Measurements from ENCODE around the gene ZNF764.

The ZNF764 gene

GRCh38 chr16:30554557-30555314 lies 3.4 kb downstream of the ZNF764 start:
- Histone ChIP-seq H4K20me1 (ENCODE audit: insufficient read depth, low read length, poor library complexity, severe bottlenecking) (no peaks in the 10 kb centered on the region), H2AFZ (ENCODE audit: low read length) (no peak overlapping the region), H3K79me2 (ENCODE audit: insufficient read depth, low read length) (peaks cover 56% of the 10 kb centered on the region), H3K4me3 (ENCODE audit: low read length, poor library complexity, severe bottlenecking) (no peak overlapping the region), H3K4me2 (ENCODE audit: low read depth, low read length, poor library complexity, severe bottlenecking) (no peak overlapping the region), H3F3A (ENCODE audit: low read depth) (no peaks in the 10 kb centered on the region), H3K27me3 (ENCODE audit: insufficient read depth, low read length, poor library complexity, severe bottlenecking) (no peaks in the 10 kb centered on the region), H3K4me1 (ENCODE audit: insufficient read depth, low read length, poor library complexity, severe bottlenecking) (peaks cover 31% of the 10 kb centered on the region), H3K9ac (ENCODE audit: low read depth, low read length, poor library complexity, severe bottlenecking) (no peak overlapping the region), H3K9me2 (replicated peaks; ENCODE audit: low read depth, low read length) (no peaks in the 10 kb centered on the region), H3K9me3 (ENCODE audit: insufficient read depth, low read depth, low read length) (no peaks in the 10 kb centered on the region), H3K36me3 (ENCODE audit: insufficient read depth, low read length) (no peaks in the 10 kb centered on the region)
- no peak for TF ChIP-seq CTCF (conservative IDR thresholded peaks at IDR 0.05; ENCODE audit: low read length)
- TF ChIP-seq EZH2phosphoT487 (IDR thresholded peaks at IDR 0.05; ENCODE audit: borderline replicate concordance), result no peak

- H3K4me3 ChIP-seq (ENCODE audit: low read length, poor library complexity, severe bottlenecking), result no peak overlapping the region
- H3F3A ChIP-seq (ENCODE audit: low read depth), result no peaks in the 10 kb centered on the region
- TF ChIP-seq EZH2phosphoT487 (IDR thresholded peaks at IDR 0.05; ENCODE audit: borderline replicate concordance) (no peak), CTCF (conservative IDR thresholded peaks at IDR 0.05; ENCODE audit: low read length) (no peak)
- peak overlapping the region; percentile 9 for H3K9ac ChIP-seq (ENCODE audit: low read depth, low read length, poor library complexity, severe bottlenecking)
- no peaks in the 10 kb centered on the region for H3K9me3 ChIP-seq (ENCODE audit: insufficient read depth, low read depth, low read length)
- H3K4me2 ChIP-seq (ENCODE audit: low read depth, low read length, poor library complexity, severe bottlenecking), result no peak overlapping the region
- H4K20me1 ChIP-seq (ENCODE audit: insufficient read depth, low read length, poor library complexity, severe bottlenecking), result no peaks in the 10 kb centered on the region
- H2AFZ ChIP-seq (ENCODE audit: low read length), result no peak overlapping the region
- no peaks in the 10 kb centered on the region for H3K27me3 ChIP-seq (ENCODE audit: insufficient read depth, low read length, poor library complexity, severe bottlenecking)
- no peaks in the 10 kb centered on the region for H3K36me3 ChIP-seq (ENCODE audit: insufficient read depth, low read length)
- H3K9me2 ChIP-seq (replicated peaks; ENCODE audit: low read depth, low read length), result no peaks in the 10 kb centered on the region
- H3K4me1 ChIP-seq (ENCODE audit: insufficient read depth, low read length, poor library complexity, severe bottlenecking), result peaks cover 26% of the 10 kb centered on the region
- H3K79me2 ChIP-seq (ENCODE audit: insufficient read depth, low read length), result peaks cover 56% of the 10 kb centered on the region
These were observed 4.7 kb downstream of the ZNF764 start for GRCh38 chr16:30553393-30553899.

GRCh38 chr16:30552956-30553355 lies 5.2 kb downstream of the ZNF764 start:
- H3K9me2 ChIP-seq (replicated peaks; ENCODE audit: low read depth, low read length), result no peaks in the 10 kb centered on the region
- peaks cover 26% of the 10 kb centered on the region for H3K4me1 ChIP-seq (ENCODE audit: insufficient read depth, low read length, poor library complexity, severe bottlenecking)
- H3K4me2 ChIP-seq (ENCODE audit: low read depth, low read length, poor library complexity, severe bottlenecking), result no peak overlapping the region
- no peak overlapping the region for H3K9ac ChIP-seq (ENCODE audit: low read depth, low read length, poor library complexity, severe bottlenecking)
- H2AFZ ChIP-seq (ENCODE audit: low read length), result no peak overlapping the region
- H3K4me3 ChIP-seq (ENCODE audit: low read length, poor library complexity, severe bottlenecking), result no peak overlapping the region
- no peaks in the 10 kb centered on the region for H3F3A ChIP-seq (ENCODE audit: low read depth)
- H3K79me2 ChIP-seq (ENCODE audit: insufficient read depth, low read length), result peaks cover 55% of the 10 kb centered on the region
- no peaks in the 10 kb centered on the region for H4K20me1 ChIP-seq (ENCODE audit: insufficient read depth, low read length, poor library complexity, severe bottlenecking)
- TF ChIP-seq CTCF (conservative IDR thresholded peaks at IDR 0.05; ENCODE audit: low read length), result no peak
- no peak for TF ChIP-seq EZH2phosphoT487 (IDR thresholded peaks at IDR 0.05; ENCODE audit: borderline replicate concordance)
- H3K27me3 ChIP-seq (ENCODE audit: insufficient read depth, low read length, poor library complexity, severe bottlenecking), result no peaks in the 10 kb centered on the region
- H3K36me3 ChIP-seq (ENCODE audit: insufficient read depth, low read length), result no peaks in the 10 kb centered on the region
- H3K9me3 ChIP-seq (ENCODE audit: insufficient read depth, low read depth, low read length), result no peaks in the 10 kb centered on the region
